ENCODE measurements around the gene TAS2R60. TPM values are rescaled to one million over a fixed set of nuclear protein-coding genes. Genes with fewer than 3 reads are reported as not detected.

TAS2R60 gene
- total and polyA plus RNA-seq, 9 of the 15 experiments (the other 6 are each of a cell fraction or from before 2014, with no cell fraction given) = 0.08 TPM; not detected in 8

- BruUV-seq (replicated peaks) = no TSS peak
- in situ Hi-C loops (cut with MboI) (no loop called here), intact Hi-C loops (cut with micrococcal nuclease) (loop anchor here (2.0 kb wide), 1 partner anchor 23 kb away; no protein-coding TSS in a partner anchor)
- DNase-seq (ENCODE audit: extremely low read depth in 1 of 4, low spot score in 3 of 4) (no peak), ATAC-seq (no peak), FAIRE-seq (no peak)
- no peaks in the 10 kb centered on the region for H3K36me3 ChIP-seq (ENCODE audit: control insufficient read depth, insufficient read depth, low read length)
- no peaks in the 10 kb centered on the region for H3K79me2 ChIP-seq (ENCODE audit: control insufficient read depth, insufficient read depth, low read length)
- H3K9me1 ChIP-seq (ENCODE audit: control insufficient read depth, insufficient read depth, low read length) = no peaks in the 10 kb centered on the region
- H3K4me3 ChIP-seq = no peak overlapping the region
- H3K27ac ChIP-seq (ENCODE audit: extremely low read depth, low read depth, low read length) = no peak overlapping the region
- peaks cover 4 to 6% of the 10 kb centered on the region in 2 experiments; a peak in 3 of 5 replicates for H3K27me3 ChIP-seq (ENCODE audit: control insufficient read depth in 2 of 2, insufficient read depth in 2 of 2, low read length in 2 of 2)
- no peak overlapping the region for H2AFZ ChIP-seq (ENCODE audit: low read depth, low read length)
- ChIA-PET CTCF (ENCODE audit: low intra/inter-chr PET ratio) (no interaction called here), POLR2A (interaction anchor here (0.6 kb wide), 1 partner anchor 44 kb away, joined by 3 read pairs; no protein-coding TSS in a partner anchor)
- no peaks in the 10 kb centered on the region for H4K20me1 ChIP-seq (replicated peaks; ENCODE audit: control insufficient read depth, insufficient read depth, low read length)
- WGBS (ENCODE audit: insufficient coverage, low coverage, missing lambda C conversion rate) = 7% methylated on average over 4 of the region's 4 CpGs
- TF ChIP-seq REST (IDR thresholded peaks at IDR 0.05; ENCODE audit: borderline replicate concordance) (no peak), REST (CRISPR knock-in tag; IDR thresholded peaks at IDR 0.05; ENCODE audit: low read depth) (no peak)
- H3K4me1 ChIP-seq (replicated peaks in 1 of 2; ENCODE audit: control insufficient read depth in 2 of 2, insufficient read depth in 2 of 2, low read length in 2 of 2) = no peaks in the 10 kb centered on the region
- H3K4me2 ChIP-seq (ENCODE audit: insufficient read depth, low read length) = no peak overlapping the region
- no peaks in the 10 kb centered on the region for H3K9me3 ChIP-seq (replicated peaks; ENCODE audit: control insufficient read depth, insufficient read depth, low read depth, low read length)
- H3K9ac ChIP-seq (ENCODE audit: insufficient read depth in 1 of 2, low read depth in 2 of 2, low read length in 2 of 2) = no peak overlapping the region
Observed at GRCh38 chr7:143455942-143456341, 12.7 kb downstream of the TAS2R60 start.
